ENCODE results near the gene ZNF423. TPM values are rescaled to one million over a fixed set of nuclear protein-coding genes. Genes with fewer than 3 reads are reported as not detected.

The ZNF423 gene
- total and polyA plus RNA-seq, 9 of the 15 experiments (the other 6 are each of a cell fraction or from before 2014, with no cell fraction given), result not detected

DNA sequence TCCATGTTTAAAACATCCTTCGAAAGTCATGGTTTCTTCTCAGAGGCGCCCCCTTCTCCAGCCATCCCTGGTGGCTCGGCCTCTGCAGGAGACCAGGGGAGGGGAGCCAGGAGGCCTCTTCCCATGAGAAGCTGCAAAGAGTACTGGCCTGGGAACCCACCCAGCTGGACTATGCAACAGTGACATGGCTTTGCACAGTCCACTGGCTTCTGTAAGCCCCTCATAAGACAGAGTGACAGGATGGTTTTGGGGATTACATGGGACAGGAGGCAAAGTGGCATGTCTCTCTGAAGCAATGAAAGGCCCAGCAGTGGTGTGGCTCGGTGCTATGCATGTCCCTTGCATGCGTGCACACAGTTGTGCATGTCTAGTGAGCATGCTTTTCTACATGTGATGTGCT, 382.8 kb downstream of the ZNF423 start:
- 0% methylated on average over 2 of the region's 5 CpGs for WGBS (ENCODE audit: insufficient coverage, low coverage, missing lambda C conversion rate)
- no peaks in the 10 kb centered on the region for H3K36me3 ChIP-seq (ENCODE audit: control insufficient read depth, insufficient read depth, low read length)
- ATAC-seq, result no peak
- no peaks in the 10 kb centered on the region for H3K4me1 ChIP-seq (replicated peaks in 1 of 2; ENCODE audit: control insufficient read depth in 2 of 2, insufficient read depth in 2 of 2, low read length in 2 of 2)
- H3K9me1 ChIP-seq (ENCODE audit: control insufficient read depth, insufficient read depth, low read length), result no peaks in the 10 kb centered on the region
- ChIA-PET CTCF (ENCODE audit: low intra/inter-chr PET ratio) (no interaction called here), POLR2A (no interaction called here)
- TF ChIP-seq ZNF707 (CRISPR knock-in tag; conservative IDR thresholded peaks at IDR 0.05) (no peak), ZNF639 (CRISPR knock-in tag; conservative IDR thresholded peaks at IDR 0.05 in 1 of 2, IDR thresholded peaks at IDR 0.05 in 1 of 2) (no peak), ZNF311 (CRISPR knock-in tag; IDR thresholded peaks at IDR 0.05) (no peak), DNMT1 (IDR thresholded peaks at IDR 0.05) (no peak), AFF4 (CRISPR knock-in tag; IDR thresholded peaks at IDR 0.05) (no peak), CEBPG (CRISPR knock-in tag; IDR thresholded peaks at IDR 0.05) (no peak), CEBPG (tag; conservative IDR thresholded peaks at IDR 0.05 in 1 of 2, IDR thresholded peaks at IDR 0.05 in 1 of 2) (no peak), SMC3 (conservative IDR thresholded peaks at IDR 0.05; ENCODE audit: insufficient read depth, low read depth, low read length) (no peak), POLR3G (IDR thresholded peaks at IDR 0.05; ENCODE audit: extremely low read depth, insufficient read length, insufficient replicate concordance) (no peak), SREBF2 (CRISPR knock-in tag; IDR thresholded peaks at IDR 0.05) (no peak), DACH1 (IDR thresholded peaks at IDR 0.05; ENCODE audit: partially characterized antibody) (no peak)
- TF ChIP-seq, protein P1, sequence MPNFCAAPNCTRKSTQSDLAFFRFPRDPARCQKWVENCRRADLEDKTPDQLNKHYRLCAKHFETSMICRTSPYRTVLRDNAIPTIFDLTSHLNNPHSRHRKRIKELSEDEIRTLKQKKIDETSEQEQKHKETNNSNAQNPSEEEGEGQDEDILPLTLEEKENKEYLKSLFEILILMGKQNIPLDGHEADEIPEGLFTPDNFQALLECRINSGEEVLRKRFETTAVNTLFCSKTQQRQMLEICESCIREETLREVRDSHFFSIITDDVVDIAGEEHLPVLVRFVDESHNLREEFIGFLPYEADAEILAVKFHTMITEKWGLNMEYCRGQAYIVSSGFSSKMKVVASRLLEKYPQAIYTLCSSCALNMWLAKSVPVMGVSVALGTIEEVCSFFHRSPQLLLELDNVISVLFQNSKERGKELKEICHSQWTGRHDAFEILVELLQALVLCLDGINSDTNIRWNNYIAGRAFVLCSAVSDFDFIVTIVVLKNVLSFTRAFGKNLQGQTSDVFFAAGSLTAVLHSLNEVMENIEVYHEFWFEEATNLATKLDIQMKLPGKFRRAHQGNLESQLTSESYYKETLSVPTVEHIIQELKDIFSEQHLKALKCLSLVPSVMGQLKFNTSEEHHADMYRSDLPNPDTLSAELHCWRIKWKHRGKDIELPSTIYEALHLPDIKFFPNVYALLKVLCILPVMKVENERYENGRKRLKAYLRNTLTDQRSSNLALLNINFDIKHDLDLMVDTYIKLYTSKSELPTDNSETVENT (CRISPR knock-in tag; IDR thresholded peaks at IDR 0.05), result no peak
- no peak overlapping the region for H2AFZ ChIP-seq (ENCODE audit: low read depth, low read length)
- intact Hi-C loops (cut with micrococcal nuclease) (no loop called here), in situ Hi-C loops (cut with MboI) (no loop called here)
- no peaks in the 10 kb centered on the region for H3K79me2 ChIP-seq (ENCODE audit: control insufficient read depth, insufficient read depth, low read length)
- no peaks in the 10 kb centered on the region for H3K9me3 ChIP-seq (replicated peaks; ENCODE audit: control insufficient read depth, insufficient read depth, low read depth, low read length)
- H3K27ac ChIP-seq (ENCODE audit: extremely low read depth, low read depth, low read length), result no peak overlapping the region
- no peak overlapping the region for H3K9ac ChIP-seq (ENCODE audit: insufficient read depth in 1 of 2, low read depth in 2 of 2, low read length in 2 of 2)
- BruUV-seq (replicated peaks), result no TSS peak
- H4K20me1 ChIP-seq (replicated peaks; ENCODE audit: control insufficient read depth, insufficient read depth, low read length), result peaks cover 5% of the 10 kb centered on the region; the same call in 1 of the 2 replicates
- FAIRE-seq, result no peak
- DNase-seq (ENCODE audit: extremely low read depth in 1 of 4, low spot score in 3 of 4), result no peak
- no peak overlapping the region for H3K4me2 ChIP-seq (ENCODE audit: insufficient read depth, low read length)
- peaks cover 0 to 16% of the 10 kb centered on the region in 2 experiments; a peak in 1 of 5 replicates for H3K27me3 ChIP-seq (ENCODE audit: control insufficient read depth in 2 of 2, insufficient read depth in 2 of 2, low read length in 2 of 2)
- H3K4me3 ChIP-seq, result no peak overlapping the region
